Stomach (tissue), 9 donors: Measurements from ENCODE around the gene MCRS1. TPM values are rescaled to one million over a fixed set of nuclear protein-coding genes. Genes with fewer than 3 reads are reported as not detected.

ENCODE experiments used
- DNase-seq, 2 donors: peaks; one replicate each; pipeline versions ENCODE4 v3.0.0 to v3.0.0-alpha.2; 2013 to 2019
- H3K27ac ChIP-seq, 5 donors: fragments of 200-600 bp in 4 of 5; sonication (generic) in 4 of 5; one replicate each; pipeline ENCODE4 v1.5.1; 2013 to 2019; ENCODE audit warnings: mild to moderate bottlenecking in 1 of 5, moderate library complexity in 1 of 5
- H3K27me3 ChIP-seq, 3 donors: fragments of 200-600 bp; sonication (generic); one replicate each; pipeline ENCODE4 v1.5.1; 2017 to 2019; ENCODE audit warnings: mixed run types in 1 of 3
- H3K36me3 ChIP-seq, 4 donors: fragments of 200-600 bp; sonication (generic); 1 replicate in 3 of 4; 2 replicates in 1 of 4; pipeline ENCODE4 v1.5.1; 2016 to 2019
- H3K4me1 ChIP-seq, 4 donors: fragments of 200-600 bp; sonication (generic); one replicate each; pipeline ENCODE4 v1.5.1; 2016 to 2019
- H3K4me3 ChIP-seq, 4 donors: fragments of 200-600 bp; sonication (generic) in 3 of 4; one replicate each; pipeline ENCODE4 v1.5.1; 2016 to 2019; ENCODE audit warnings: mild to moderate bottlenecking in 1 of 4
- H3K9me3 ChIP-seq, 4 donors: fragments of 200-600 bp; sonication (generic); one replicate each; pipeline ENCODE4 v1.5.1; 2016 to 2019
- CTCF ChIP-seq, 7 experiments: fragments of 450-650 bp in 4 of 7; fragments of 200-600 bp in 3 of 7; sonication (generic) in 3 of 7; IDR thresholded peaks; one replicate each; pipeline ENCODE4 v1.5.1; 2016 to 2019; ENCODE audit warnings: antibody characterized with exemption in 7 of 7, control low read depth in 2 of 7, mild to moderate bottlenecking in 1 of 7
- EP300 ChIP-seq: sonication (generic); formaldehyde crosslinking; IDR thresholded peaks from one replicate; pipeline ENCODE4 v1.6.1; 2017; ENCODE audit warnings: antibody characterized with exemption
- POLR2A ChIP-seq, 4 donors: fragments of 450-650 bp; IDR thresholded peaks; one replicate each; pipeline ENCODE4 v1.6.1; 2016; ENCODE audit warnings: antibody characterized with exemption in 4 of 4, control low read depth in 2 of 4, mild to moderate bottlenecking in 1 of 4, moderate library complexity in 1 of 4
- POLR2AphosphoS5 ChIP-seq, 3 donors: sonication (generic); formaldehyde crosslinking; IDR thresholded peaks; one replicate each; pipeline ENCODE4 v1.6.1; 2016; ENCODE audit warnings: antibody characterized with exemption in 3 of 3
- whole genome bisulfite sequencing, 5 donors: extraction: QIAGEN DNeasy Blood & Tissue Kit in 3 of 5; methylation state at CpG; one replicate each; pipeline versions ENCODE4 v1.1.5 to v1.1.7; 2013 to 2018; 5-methylcytosine and 5-hydroxymethylcytosine counted together
- intact Hi-C: fragments of 100-400 bp; cut with DNase I; formaldehyde crosslinking; loops from one replicate; pipeline ENCODE4 v1.15.1; 2023; ENCODE audit warnings: low total_unique reads
- polyA plus RNA-seq, 3 donors: library from polyadenylated mRNA; stranded (reverse); fragments of 200-250 nt; gene quantifications; one replicate each; pipeline ENCODE4 v1.2.3, GENCODE V29; 2013
- total RNA-seq, 5 donors: library from RNA; depleted of rRNA; stranded (reverse); fragments of >200 nt; gene quantifications; one replicate each; pipeline versions ENCODE4 v1.1.0 to v1.2.3, GENCODE V29; 2014 to 2016
- donor health status: healthy with polysubstance abuse.
- donor health status: Bipolar disorder and iron deficiency.
- donor health status: healthy.

The MCRS1 gene
- total and polyA plus RNA-seq, 8 donors = 16.5 to 322 (median 48.5) TPM

- H3K27me3 ChIP-seq = no peaks in the 10 kb centered on the region
- H3K27ac ChIP-seq = no peak overlapping the region
- WGBS, 5 donors = 83 to 88% (median 84%) methylated on average over 9 to 10 of the region's 10 CpGs
- intact Hi-C loops = no loop called here
- TF ChIP-seq POLR2A (IDR thresholded peaks at IDR 0.05) (no peak), POLR2AphosphoS5 (IDR thresholded peaks at IDR 0.05) (no peak), EP300 (no peak)
- H3K4me3 ChIP-seq = no peak overlapping the region
- H3K36me3 ChIP-seq = peaks cover 0 to 15% (median 2%) of the 10 kb centered on the region in 4 donors
- DNase-seq = no peak
- no peaks in the 10 kb centered on the region for H3K9me3 ChIP-seq
- H3K4me1 ChIP-seq = no peaks in the 10 kb centered on the region
These were observed 30.6 kb upstream of the MCRS1 start for GRCh38 chr12:49598527-49598926.

GRCh38 chr12:49588721-49589516 is 21.0 kb upstream of the MCRS1 start:
- WGBS, 5 donors = 72 to 79% (median 75%) methylated on average over 3 to 4 of the region's 4 CpGs
- peaks cover 0 to 7% (median 3%) of the 10 kb centered on the region in 4 donors for H3K4me1 ChIP-seq
- no peaks in the 10 kb centered on the region for H3K27me3 ChIP-seq
- no peak for TF ChIP-seq CTCF (IDR thresholded peaks at IDR 0.05)
- TF ChIP-seq POLR2A (IDR thresholded peaks at IDR 0.05) = no peak
- no peak for TF ChIP-seq EP300
- no peak for TF ChIP-seq POLR2AphosphoS5 (IDR thresholded peaks at IDR 0.05)
- no peak for DNase-seq
- intact Hi-C loops = no loop called here
- no peak overlapping the region for H3K4me3 ChIP-seq
- H3K27ac ChIP-seq = no peak overlapping the region
- H3K9me3 ChIP-seq = no peaks in the 10 kb centered on the region
- H3K36me3 ChIP-seq = peaks cover 0 to 20% (median 11%) of the 10 kb centered on the region in 4 donors

- whole genome bisulfite sequencing, 5 donors = 84 to 96% (median 91%) methylated on average over 5 to 7 of the region's 7 CpGs
- intact Hi-C loops = no loop called here
These were observed 20.3 kb upstream of the MCRS1 start for GRCh38 chr12:49588281-49588680.

GRCh38 chr12:49587174-49587908 is 19.4 kb upstream of the MCRS1 start:
- Histone ChIP-seq H3K36me3 (peaks cover 0 to 20% (median 11%) of the 10 kb centered on the region in 4 donors), H3K4me3 (no peak overlapping the region), H3K27ac (no peak overlapping the region), H3K9me3 (no peaks in the 10 kb centered on the region), H3K4me1 (peaks cover 0 to 23% (median 17%) of the 10 kb centered on the region in 4 donors), H3K27me3 (no peaks in the 10 kb centered on the region)
- intact Hi-C loops = no loop called here
- 89 to 94% (median 91%) methylated on average over 11 of the region's 11 CpGs for WGBS, 5 donors
- no peak for DNase-seq
- no peak for TF ChIP-seq CTCF (IDR thresholded peaks at IDR 0.05)
- no peak for TF ChIP-seq POLR2A (IDR thresholded peaks at IDR 0.05)
- no peak for TF ChIP-seq POLR2AphosphoS5 (IDR thresholded peaks at IDR 0.05)
- TF ChIP-seq EP300 = no peak

More at GRCh38 chr12:49588281-49588680, 20.3 kb upstream of the MCRS1 start:
- Histone ChIP-seq H3K27me3 (no peaks in the 10 kb centered on the region), H3K36me3 (peaks cover 0 to 20% (median 11%) of the 10 kb centered on the region in 4 donors), H3K27ac (no peak overlapping the region), H3K4me3 (no peak overlapping the region), H3K9me3 (no peaks in the 10 kb centered on the region), H3K4me1 (peaks cover 0 to 13% (median 9%) of the 10 kb centered on the region in 4 donors)
- no peak for DNase-seq
- TF ChIP-seq POLR2A (IDR thresholded peaks at IDR 0.05) (no peak), CTCF (IDR thresholded peaks at IDR 0.05) (no peak), EP300 (no peak)
